Activated CD4-positive, alpha-beta T cell treated with anti-CD3 and anti-CD28 coated beads, Interleukin-2, amount 50 U/mL, for 4 hours (primary cell): ENCODE data around the gene TRAPPC4.
"Not testable (repeated sequence)": the region's sequence is repeated elsewhere in the genome, so short reads cannot be mapped to it uniquely, and the experiment has no call there.

Experiments used
- DNase-seq, 2 experiments: peaks; one replicate each; pipeline ENCODE4 v3.0.0-alpha.2; 2020

TRAPPC4 gene, protein sequence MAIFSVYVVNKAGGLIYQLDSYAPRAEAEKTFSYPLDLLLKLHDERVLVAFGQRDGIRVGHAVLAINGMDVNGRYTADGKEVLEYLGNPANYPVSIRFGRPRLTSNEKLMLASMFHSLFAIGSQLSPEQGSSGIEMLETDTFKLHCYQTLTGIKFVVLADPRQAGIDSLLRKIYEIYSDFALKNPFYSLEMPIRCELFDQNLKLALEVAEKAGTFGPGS

DNA sequence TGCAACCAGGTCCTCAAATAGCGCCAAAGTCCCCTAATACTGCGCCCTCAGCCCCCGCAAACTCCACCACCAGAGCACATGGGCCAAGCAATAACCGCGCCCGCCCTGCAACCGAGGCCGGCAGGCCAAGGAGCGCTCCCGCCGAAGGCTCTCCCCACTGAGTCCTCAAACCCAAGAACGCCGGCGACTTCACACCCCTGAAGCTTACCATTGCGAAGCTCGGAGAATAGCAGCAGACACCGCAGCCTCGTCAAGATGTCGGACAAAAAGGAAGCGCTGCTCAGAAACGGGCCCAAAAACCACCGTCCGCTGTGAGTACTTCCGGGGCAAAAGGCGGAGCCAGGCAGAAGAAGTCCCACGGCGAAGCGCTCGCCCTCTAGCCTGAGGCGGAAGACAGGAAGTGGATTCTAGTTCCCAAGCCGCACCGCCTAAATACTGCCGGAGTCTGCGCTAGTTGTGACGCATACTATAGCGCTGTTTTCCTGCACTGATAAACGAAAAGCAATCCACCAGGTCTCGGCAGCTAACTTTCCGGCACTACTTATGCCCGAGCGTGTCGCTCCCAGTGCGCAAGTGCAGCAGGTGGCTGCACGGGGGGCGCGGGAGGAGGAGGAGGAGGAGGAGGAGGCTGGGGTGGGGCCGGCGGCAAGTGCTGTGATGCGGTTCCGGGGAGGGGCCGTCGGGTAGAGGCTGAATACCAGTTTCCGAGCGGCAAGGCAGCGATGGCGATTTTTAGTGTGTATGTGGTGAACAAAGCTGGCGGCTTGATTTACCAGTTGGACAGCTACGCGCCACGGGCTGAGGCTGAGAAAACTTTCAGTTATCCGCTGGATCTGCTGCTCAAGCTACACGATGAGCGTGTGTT lies at the start of gene TRAPPC4, which contains the start of gene RPS25:
Gene TRAPPC4 (plus strand): TSS at position 693 of the 865 bp plus-strand sequence. CDS start 30 bp downstream, at position 723.
Gene RPS25 (minus strand): TSS at position 270 of the 865 bp plus-strand sequence. CDS start 59 bp downstream, at position 211.
- peak; percentile 93 for DNase-seq

DNA sequence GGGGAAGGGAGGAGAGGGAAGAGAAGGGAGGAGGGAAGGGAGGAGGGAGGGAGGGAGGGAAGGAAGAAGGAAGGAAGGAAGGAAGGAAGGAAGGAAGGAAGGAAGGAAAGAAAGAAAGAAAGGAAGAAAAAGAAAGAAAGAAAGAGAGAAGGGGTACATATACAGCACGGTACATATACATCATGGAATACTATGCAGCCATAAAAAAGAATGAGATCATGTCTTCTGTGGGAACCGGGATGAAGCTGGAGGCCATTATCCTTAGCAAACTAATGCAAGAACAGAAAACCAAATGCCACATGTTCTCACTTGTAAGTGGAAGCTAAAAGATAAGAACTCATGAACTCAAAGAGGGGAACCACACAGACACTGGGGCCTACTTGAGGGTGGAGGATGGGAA lies 49.1 kb upstream of the TRAPPC4 start:
- DNase-seq, result not testable (repeated sequence)

DNA sequence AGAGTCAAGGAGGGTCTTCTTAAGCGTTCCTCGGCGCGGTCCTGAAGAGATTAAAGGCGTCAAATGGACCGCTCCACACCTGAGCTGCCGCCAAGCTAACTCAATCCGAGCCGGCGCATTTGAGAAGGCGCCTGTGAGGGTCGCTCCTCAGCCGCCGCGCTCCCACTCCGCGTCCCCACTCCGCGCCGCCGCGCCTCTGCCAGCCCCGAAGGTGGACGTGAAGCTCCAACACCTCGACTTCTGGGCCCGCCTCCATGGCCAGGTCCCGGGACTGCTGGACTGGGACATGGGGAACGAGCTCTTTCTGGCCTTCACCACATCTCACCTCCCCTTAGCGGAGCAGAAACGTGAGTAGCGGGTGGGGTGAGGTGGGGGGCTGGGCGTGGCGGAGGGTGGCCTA lies 46.9 kb upstream of the TRAPPC4 start, which contains the start of gene FOXR1:
Gene FOXR1 (plus strand): TSS at position 116 of the 400 bp plus-strand sequence. CDS start 171 bp downstream, at position 287.
- DNase-seq, result no peak

DNA sequence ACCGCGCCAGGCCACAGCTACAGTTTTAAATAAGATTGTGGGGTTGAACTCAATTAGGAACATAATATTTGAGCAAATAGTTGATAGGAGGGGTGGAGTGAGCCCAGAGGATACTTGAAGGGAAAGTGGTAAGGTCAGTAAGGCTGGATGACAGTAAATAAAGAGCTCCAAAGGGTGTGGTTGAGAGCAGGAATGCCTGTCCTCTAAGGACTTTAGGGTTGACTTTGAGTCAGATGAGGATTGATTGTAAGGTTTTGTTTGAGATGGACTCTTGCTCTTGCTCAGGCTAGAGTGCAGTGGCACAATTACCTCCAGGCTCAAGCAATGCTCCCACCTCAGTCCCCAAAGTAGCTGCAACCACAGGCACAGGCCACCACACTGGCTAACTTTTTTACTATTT lies 44.6 kb upstream of the TRAPPC4 start:
- no peak for DNase-seq

DNA sequence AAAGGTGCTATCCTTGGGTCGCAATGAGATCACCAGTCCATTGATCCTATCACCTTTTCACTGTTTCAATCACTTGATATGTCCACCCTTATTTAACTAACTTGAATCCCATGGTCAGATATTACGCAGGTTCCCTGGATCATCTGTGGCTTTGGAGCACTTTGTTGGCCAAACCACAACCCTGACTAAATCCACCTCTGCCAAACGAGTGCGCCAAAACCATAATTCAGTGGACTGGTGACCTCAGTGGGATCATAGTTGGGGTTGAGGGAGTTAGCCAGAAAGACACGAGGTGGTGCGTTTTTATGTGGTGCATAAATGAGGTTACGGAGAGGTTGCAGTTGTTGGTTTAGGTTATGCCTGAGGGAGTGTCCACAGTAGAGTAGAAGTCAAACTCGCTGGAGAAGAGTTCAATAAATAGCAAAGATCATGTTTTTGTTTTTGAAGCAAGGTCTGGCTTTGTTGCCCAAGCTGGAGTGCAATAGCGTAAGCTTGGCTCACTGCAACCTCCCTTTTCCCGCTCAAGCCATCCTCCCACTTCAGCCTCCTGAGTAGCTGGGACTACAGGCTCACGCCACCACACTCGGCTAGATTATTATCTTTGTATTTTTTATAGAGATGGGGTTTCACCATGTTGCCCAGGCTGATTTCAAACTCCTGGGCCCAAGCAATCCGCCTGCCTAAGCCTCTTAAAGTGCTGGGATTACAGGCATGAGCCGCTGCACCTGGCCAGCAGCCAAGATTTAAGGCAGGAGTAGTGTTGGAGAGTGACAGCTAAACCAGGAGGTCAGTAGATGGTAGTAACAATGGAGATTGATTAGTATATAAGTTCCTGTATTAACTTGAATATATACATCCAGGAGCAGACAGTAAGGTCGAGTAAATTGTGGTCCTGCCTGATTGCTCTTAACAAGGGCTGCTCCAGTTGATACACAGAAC lies 42.5 kb upstream of the TRAPPC4 start:
- no peak for DNase-seq

DNA sequence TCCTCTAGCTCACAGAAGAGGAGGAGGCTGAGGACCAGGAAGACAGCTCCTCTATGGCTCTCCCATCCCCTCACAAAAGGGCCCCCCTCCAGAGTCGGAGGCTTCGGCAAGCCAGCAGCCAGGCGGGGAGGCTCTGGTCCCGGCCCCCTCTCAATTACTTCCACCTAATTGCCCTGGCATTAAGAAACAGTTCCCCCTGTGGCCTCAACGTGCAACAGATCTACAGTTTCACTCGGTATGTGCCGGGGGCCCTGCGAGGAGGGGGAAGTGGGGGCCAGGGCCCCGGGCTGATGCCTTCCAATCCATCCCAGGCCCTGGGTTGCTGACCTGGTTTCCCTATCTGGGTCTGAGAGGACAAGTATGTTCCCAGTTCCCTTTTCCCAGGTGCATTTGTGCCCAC lies 39.1 kb upstream of the TRAPPC4 start:
- no peak for DNase-seq

DNA sequence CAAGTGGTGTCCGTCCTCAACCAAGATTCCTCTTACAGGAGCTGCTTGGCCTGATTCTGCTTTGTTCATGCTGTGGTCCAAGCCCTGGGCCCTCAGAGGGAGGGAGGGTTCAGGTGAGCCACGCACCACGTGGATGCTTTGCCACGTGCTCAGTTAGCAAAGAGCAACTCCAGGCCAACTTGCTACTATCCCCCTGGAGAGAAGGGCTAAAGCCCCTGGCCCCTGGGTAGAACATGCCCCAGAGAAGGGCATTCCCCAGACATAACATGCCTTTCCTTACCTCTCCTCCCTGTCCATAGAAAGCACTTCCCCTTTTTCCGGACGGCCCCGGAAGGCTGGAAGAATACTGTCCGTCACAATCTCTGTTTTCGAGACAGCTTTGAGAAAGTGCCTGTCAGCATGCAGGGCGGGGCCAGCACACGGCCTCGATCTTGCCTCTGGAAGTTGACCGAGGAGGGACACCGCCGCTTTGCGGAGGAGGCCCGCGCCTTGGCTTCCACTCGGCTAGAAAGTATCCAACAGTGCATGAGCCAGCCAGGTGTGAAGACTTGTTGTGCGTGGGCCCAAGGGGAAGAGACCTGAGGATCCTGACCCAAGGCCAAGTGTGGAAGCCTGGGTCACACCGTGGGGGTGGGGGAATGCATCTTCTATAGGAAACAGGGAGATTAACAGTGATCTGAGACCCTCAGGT lies 38.2 kb upstream of the TRAPPC4 start:
- DNase-seq, result no peak

DNA sequence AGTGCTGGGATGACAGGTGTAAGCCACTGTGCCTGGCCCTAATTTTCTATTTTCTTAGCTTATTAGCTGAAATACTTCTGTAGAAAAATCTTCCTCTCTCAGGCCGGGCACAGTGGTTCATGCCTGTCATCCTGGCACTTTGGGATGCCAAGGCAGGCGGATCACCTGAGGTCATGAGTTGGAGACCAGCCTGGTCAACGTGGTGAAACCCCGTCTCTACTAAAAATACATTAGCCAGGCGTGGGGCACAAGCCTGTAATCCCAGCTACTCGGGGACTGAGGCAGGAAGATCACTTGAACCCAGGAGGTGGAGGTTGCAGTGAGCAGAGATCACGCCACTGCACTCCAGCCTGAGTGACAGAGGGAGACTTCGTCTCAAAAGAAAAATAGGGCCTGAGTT lies 34.2 kb upstream of the TRAPPC4 start:
- DNase-seq, result not testable (repeated sequence)

DNA sequence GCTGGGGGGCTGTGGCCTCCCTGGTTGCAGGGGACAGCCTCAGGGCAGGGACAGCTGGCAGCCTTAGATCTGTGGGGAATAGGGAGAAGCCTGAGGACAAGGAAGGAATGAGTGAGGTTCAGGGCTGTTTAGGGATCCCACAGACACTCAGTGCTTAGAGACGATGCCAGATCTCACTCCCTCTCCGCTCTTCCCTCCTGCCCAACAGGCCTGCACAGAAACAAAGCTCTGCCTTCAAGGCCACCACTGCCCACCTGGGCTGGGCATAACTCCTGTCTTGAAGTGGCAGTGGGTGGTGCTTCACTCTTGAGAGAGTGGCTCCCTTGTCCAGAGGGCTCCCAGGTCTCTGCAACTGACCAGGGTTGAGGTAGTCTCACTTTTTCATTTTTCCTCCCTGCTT lies 33.7 kb upstream of the TRAPPC4 start:
- DNase-seq, result no peak

DNA sequence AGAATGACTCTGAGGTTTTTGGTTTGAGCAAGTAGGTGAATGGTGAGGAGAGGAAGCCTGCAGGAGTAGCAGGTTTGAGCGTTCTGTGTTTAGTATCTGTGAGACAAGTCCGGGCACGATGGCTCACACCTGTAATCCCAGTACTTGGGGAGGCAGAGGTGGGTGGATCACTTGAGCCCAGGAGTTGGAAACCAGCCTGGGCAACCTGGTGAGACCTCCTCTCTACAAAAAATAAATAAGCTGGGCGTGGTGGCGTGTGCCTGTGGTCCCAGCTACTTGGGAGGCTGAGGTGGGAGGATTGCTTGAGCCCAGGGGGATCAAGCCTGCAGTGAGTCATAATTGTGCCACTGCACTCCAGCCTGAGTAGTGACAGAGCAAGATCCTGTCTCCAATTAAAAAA lies 30.3 kb upstream of the TRAPPC4 start:
- no peak for DNase-seq

DNA sequence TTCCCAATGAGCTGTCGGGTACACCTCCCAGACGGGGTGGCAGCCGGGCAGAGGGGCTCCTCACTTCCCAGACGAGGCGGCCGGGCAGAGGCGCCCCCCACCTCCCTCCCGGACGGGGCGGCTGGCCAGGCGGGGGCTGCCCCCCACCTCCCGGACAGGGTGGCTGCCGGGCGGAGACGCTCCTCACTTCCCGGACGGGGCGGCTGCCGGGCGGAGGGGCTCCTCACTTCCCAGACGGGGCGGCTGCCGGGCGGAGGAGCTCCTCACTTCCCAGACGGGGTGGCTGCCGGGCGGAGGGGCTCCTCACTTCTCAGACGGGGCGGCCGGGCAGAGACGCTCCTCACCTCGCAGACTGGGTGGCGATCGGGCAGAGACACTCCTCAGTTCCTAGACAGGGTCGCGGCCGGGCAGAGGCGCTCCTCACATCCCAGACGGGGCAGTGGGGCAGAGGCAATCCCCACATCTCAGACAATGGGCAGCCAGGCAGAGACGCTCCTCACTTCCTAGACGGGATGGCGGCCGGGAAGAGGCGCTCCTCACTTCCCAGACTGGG lies 27.0 kb upstream of the TRAPPC4 start:
- DNase-seq, result not testable (repeated sequence)

DNA sequence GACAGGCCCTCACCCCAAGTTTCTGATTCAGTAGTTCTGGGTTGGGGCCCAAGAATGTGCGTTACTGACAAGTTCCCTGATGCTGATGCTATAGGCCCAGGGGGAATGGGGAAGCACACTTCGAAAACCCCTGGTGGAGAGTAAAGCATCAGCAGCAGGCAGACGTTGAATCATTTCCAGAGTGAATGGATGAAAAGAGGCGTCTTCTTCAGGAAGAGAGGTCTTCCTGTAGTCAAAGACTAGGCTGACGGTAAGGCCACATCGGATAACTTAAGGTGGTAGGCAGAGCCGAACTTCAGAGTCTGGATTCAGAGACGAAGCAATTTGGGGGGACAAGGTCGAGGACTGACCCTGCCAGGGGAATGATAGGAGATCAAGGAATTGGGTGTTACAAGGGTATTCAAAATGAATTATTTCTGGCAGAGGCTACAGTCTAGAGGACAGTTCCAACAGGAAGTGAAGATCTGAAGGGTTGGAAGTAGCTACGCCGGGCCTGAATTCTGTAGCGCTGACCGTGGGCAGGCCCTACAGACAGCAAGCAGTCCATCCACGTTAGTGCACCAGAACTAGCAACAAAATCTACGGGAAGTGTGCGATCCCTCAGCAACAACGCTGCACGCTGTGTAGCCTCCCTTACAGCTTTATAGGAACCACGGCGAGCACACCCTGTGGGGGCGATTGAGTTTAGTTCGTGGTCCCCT lies 21.5 kb upstream of the TRAPPC4 start:
- DNase-seq, result peak; percentile 22 to 25

DNA sequence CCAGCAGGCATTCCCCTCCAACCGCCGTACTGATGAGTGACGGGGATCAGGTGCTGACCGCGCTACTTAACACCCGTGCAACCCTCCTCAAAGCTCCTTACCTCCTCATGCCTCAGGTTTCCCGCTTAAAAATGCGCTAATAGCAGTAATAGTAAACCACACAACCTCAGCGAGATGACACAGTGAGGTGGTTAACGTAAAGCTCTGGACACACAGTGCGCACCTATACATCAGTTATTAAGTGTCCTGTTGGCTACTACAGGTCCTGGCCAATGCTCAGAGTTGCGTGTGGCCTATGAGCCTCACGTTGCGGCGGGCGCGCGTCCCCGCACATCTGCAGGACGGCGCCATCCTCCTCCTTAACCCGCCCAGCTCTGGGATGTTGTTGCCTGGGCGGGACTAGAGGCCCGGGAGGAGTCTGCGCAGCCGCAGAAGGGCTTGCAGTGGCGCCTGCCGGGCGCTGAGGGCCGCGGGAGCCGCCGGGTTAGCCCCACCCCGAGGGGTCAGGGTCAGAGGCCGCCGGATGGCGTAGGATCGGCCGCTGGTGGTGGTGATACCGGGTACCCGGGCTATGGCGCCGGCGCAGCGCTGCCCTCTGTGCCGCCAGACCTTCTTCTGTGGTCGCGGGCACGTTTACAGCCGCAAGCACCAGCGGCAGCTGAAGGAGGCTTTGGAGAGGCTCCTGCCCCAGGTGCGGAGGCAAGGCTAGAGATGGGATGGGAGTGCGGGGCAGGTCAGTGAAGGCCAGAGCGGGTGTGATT lies 20.8 kb upstream of the TRAPPC4 start, which contains the start of gene CENATAC:
Gene CENATAC (plus strand): TSS at position 512 of the 761 bp plus-strand sequence. CDS start 60 bp downstream, at position 572.
- DNase-seq, result peak; percentile 93 to 94

DNA sequence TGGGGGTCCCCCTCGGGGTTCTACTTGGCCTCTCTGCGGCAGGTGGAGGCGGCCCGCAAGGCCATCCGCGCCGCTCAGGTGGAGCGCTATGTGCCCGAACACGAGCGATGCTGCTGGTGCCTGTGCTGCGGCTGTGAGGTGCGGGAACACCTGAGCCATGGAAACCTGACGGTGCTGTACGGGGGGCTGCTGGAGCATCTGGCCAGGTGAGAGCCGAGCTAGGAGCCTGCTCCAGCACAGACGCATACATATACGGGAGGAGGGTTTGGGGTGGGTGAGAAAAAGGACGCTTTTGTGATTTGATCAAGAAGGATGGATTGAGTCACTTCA lies 20.2 kb upstream of the TRAPPC4 start:
- DNase-seq, result peak in 1 of 2 experiments; percentile 6

DNA sequence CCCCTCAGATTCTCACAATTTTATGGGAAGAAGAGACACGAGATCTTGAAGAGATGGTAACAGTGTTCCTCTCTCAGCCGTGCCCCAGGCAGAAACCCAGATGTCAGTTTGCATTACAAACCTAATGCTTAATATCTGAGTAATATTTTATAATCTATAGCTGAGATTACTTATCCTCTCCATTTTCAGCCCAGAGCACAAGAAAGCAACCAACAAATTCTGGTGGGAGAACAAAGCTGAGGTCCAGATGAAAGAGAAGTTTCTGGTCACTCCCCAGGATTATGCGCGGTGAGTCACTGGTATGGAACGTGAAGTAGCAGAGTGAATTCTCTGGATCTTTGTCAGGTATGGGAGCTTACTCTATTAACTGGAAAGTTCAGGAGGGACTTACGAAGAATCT lies 19.7 kb upstream of the TRAPPC4 start:
- no peak for DNase-seq

DNA sequence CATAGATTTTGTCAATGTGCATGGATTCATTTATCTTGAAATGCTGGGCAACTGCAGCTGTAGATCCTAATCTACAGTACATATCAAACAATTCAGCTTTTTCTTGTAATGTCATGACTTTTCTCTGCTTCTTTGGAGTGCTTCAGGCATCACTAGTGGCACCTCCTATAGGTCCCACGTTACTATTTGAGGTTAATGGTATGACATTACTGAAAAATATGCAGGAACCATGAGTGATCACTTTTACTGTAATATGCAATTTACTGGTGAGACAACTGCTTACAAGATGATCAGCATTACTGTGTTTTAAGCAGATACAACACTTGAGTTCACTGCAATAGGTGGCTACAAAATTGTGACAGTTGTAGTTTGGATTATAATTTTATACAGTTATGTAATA lies 17.7 kb upstream of the TRAPPC4 start:
- no peak for DNase-seq

DNA sequence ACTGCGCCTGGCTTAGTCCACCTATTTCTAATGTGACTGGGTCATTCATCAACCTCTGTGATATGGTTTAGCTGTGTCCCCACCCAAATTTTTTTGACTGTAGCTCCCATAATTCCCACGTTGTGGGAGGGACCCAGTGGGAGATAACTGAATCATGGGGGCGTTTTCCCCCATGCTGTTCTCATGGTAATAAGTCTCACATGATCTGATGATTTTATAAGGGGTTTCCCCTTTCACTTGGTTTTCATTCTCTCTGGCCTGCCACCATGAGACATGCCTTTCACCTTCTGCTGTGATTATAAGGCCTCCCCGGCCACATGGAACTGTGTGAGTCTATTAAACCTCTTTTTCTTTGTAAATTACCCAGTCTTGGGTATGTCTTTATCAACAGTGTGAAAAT lies 11.9 kb upstream of the TRAPPC4 start:
- no peak for DNase-seq

DNA sequence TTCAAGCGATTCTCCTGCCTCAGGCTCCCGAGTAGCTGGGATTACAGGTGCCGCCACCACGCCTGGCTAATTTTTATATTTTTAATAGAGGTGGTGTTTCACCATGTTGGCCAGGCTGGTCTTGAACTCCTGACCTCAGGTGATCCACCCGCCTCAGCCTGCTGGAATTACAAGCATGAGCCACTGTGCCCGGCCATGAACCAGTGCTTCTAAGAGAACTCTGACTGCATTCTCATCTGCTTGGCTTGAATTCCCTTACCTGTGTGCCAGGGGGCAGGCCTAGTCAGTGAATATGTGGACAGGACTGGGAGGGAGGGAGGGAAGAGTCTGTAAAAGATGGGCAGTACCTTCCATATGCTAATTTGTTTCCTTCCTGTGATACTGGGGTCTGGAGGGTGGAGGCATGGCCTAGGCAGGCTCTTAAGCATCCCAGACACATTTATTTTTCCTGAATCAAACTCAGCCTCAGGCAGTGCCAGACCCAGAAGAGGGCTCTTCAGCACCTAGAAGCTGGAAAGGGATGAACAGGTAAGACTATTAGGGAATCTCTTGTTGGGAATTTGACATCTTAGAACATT lies 7.0 kb upstream of the TRAPPC4 start:
- DNase-seq, result no peak

DNA sequence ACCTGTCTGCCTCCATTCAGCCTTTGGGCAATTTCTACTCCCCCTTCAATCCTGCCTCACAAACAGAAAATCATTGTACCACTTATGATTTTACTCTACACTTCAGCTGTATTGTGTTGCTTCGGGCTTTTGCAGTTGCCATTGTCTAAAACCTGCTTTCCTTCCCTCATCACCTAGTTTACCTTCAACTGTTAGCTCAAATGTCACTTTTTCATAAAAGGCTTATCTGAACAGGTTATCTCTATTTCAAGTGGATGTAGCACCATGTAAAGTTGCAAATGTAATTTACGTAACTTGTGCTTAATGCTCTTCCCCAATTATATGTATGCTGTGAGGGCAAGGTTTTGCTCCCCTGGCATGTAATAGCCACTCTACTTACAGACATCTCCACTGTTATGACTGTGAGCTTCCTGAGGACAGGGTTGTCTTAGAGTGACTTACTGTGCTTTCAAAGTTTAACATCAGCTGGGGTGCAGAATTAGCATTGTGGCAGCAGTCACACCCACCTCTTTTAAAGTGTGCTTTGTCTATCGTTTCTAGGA lies 5.9 kb upstream of the TRAPPC4 start:
- no peak for DNase-seq
